ENCODE measurements around the gene CNTN5.

DNA sequence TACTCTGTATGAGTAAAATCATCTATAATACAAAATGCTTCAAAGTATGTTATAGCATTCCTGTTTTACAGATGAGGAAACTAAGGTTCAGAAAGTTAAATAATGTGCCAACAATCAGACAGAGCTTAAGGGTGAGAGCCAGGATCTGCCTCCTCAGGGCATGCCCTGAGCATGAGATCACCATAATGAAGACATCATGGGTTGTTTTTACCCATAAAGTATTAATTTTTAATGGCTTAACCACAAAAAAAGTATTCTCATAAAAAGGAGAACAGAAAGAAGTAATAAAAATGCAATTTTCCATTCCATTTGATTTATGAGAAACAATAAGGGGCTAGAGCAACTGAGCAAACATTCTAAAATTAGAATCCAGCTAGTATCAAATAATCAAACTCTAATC lies 1132.0 kb downstream of the CNTN5 start:
- TF ChIP-seq POLR2A (IDR thresholded peaks at IDR 0.05; ENCODE audit: low read length) (no peak), GATA1 (IDR thresholded peaks at IDR 0.05; ENCODE audit: low read depth, low read length) (no peak)
